Skin of body (tissue), 2 donors: Measurements from ENCODE around the gene TUBGCP3. TPM values are rescaled to one million over a fixed set of nuclear protein-coding genes. Genes with fewer than 3 reads are reported as not detected.

Experiments
- DNase-seq: peaks from one replicate; lab custom pipeline; 2025; lab: John Stamatoyannopoulos, UW
- total RNA-seq: library from RNA; depleted of rRNA; stranded (reverse); fragments of >200 nt; gene quantifications from one replicate; pipeline ENCODE4 v1.2.3, GENCODE V29; 2014

The TUBGCP3 gene
- total RNA-seq, 1 donor from 2014 or later, result 25.5 TPM

- no peak for DNase-seq
Observed at GRCh38 chr13:112453874-112454647, 133.9 kb downstream of the TUBGCP3 start.

GRCh38 chr13:112453207-112453829, 134.6 kb downstream of the TUBGCP3 start:
- no peak for DNase-seq

DNA sequence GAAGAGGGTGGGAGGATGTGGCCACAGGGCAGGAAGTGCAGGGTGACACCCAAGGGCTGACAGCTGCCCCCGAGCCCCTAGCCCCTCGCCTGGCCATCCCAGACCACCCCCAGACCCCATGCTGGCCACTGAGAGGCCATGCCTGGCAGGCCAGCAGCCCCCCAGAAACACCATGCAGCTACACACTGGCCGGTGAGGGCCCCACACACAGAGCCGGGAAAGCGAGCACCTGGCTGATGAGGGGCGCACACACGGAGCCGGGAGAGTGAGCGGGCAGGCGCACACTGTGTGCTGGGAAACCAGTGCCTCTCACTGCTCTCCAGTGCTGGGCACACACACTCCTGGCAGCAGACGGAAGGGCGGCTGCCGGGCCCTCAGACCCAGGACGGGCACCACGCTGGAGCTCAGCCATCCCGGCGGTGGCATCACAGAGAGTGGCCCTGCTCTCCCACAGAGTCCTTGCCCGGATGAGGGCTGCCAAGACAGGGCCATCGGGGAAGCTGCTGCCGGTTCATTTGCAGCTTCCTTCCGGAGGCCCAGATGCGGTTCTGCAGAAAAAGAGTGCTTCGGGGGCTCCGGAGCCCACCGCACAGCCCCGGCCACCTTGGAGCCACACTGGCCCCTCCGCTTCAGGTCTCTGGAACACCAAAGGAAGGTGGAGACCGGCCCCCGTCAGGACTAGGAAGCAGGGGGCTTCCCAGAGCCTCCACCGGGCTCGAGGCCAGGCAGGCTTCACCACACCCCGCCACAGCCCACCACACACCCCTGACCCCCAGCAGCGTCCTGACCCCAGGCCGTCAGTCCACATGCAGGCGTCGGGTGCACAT, 135.4 kb downstream of the TUBGCP3 start:
- no peak for DNase-seq

DNA sequence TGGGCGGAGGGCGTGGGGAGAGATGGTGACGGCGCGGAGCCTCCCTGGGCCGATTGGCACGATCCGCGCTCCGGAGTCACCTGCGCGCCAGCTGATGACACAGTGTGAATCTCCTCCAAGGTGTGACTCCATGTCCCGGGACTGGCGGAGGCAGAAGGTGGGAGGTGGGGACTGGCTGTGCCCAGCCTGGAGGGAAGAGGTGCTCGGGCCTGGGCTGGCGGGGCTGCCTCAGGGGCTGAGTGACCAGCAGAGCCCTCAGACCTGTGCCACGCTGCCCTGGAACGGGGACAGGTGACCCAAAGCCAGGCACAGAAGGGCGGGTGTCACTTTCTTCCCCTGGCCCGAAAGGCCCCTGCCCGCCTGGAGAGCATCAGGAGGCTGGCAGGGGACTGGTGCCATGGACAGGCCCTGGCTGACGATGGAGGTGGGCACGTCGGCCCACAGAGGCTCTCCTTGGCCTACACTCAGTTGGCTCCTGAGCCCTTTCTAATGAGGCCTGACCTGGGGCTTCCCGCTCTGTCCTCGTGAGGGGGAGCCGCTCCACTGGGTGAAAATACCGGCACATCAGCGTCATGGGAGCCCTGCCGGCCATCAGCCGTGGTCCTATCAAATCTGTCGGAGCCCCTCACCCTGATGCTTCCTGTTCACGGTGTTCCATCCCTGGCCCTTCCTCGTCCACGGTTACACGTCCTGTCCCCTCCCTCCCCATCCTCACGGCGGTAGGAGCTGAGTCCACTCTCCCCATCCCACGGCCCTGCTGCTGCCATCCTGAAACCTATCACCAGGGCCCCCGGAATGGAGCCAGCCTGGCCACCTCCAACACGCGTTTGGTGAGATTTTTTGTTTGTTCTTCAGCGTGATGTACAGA, 136.2 kb downstream of the TUBGCP3 start:
- no peak for DNase-seq

DNA sequence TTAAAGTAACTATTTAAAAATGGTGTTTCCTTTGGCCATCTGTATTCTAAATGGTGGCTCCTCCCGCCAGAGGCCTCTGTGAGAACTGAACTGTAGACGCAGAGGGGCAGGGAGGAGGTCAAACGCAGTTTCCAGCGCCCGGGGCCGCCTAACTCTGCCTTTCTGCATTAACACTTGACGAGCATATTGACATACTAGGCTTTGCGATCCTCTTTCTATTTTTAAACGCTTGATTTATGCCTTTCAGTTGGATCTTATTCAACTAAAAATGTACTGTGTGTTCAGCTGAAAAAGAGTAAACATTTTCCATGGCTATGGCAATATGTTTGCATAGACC, 137.1 kb downstream of the TUBGCP3 start:
- DNase-seq, result peak; percentile 13

DNA sequence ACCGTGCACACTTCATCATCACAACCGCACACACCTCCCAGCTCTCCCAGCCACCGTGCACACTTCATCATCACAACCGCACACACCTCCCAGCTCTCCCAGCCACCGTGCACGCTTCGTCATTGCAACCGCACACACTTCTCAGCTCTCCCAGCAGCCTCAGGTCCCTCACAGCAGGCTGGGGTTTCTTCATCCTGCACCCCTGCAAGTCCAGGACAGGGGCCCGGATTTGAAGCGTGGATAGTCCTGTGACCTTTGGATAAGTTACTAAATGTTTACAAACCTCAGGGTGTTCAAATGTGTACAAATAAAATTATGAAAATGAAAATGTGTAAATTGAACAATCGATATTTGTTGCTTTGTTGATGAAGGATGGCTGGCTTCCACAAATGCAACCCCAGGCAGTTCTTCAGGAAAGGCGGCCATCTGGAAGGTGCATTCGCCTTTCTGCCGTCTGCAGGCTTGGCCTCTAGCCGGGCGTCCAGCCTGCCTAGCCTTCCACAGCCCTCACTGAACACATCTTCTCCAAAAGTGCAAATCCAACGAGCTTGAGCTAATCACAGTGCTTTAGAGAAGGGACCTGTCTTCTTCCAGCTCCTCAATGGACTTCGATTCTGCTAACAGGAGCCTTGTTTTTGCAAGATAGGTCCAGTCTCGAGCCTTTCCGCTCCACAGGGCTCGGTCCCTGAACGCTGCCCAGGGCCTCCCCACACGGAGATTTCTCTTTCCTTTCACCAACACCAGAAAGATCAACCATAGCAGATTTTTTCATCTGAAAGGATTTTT, 137.6 kb downstream of the TUBGCP3 start:
- no peak for DNase-seq

GRCh38 chr13:112449545-112449930, 138.4 kb downstream of the TUBGCP3 start:
- no peak for DNase-seq

- DNase-seq, result no peak
Observed at GRCh38 chr13:112448621-112449544, 139.1 kb downstream of the TUBGCP3 start.

GRCh38 chr13:112447761-112448603, 140.0 kb downstream of the TUBGCP3 start:
- no peak for DNase-seq

GRCh38 chr13:112447306-112447705, 140.6 kb downstream of the TUBGCP3 start:
- DNase-seq, result no peak

DNA sequence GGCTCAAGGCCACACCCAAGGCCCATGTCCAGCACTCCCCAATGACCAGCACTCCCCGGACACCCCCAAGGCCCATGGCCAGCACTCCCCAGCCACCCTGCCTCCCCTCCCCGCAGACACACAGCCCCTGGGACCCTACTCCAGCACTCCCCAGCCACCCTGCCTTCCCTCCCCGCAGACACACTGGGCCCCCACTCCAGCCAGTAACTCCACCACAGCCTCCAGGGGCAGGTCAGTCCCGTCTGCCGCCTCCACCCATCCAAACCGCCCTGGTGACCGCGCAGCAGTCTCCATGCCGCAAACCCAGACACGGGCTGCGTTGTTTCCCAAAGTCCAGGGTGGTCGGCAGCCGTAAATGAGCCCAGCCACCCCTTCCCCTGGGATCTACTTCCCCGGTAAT, 141.1 kb downstream of the TUBGCP3 start:
- no peak for DNase-seq

- no peak for DNase-seq
Observed at GRCh38 chr13:112446347-112446861, 141.5 kb downstream of the TUBGCP3 start.

GRCh38 chr13:112445411-112446271, 142.3 kb downstream of the TUBGCP3 start:
- DNase-seq, result no peak

DNA sequence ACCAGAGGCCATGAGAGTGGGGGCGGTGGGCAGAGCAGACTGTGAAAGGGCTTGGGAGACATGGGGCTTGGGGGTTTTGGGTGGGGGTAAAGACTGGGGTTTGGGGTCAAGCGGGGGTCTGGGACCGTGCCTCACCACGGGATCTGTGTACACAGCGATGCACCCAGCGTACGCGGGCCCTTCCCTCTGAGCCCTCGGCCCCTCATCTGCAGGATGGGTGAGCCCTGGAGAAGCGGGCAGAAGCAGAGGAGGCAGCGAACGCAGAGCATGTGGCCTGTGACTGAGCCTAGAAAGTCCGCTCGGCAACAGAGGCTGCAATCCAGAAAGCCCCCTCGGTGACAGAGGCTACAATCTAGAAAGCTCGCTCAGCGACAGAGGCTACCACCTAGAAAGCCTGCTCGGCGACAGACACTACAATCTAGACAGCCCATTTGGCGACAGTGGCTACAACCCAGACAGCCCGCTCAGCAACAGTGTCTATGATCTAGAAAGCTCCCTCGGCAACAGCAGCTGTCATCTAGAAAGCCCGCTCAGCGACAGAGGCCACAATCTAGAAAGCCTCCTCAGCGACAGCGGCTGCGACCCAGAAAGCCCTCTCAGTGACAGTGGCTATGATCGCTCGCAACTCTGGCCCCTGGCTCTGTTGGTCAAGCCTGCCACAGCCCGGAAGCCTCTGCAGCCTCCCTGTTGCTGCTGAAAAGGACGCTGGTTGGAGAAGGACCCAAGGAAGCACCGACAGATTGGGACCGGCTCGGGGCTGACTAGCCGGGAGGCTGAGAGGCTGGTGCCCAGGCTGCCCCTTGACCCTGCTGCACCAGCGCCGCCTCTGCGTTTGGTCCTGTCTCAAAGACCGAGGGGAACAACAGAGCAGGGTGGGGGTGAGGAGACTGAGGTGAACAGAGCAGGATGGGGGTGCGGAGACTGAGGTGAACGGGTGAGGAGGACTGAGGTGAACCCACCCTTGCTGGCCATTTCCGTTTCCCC, 143.2 kb downstream of the TUBGCP3 start:
- no peak for DNase-seq

DNA sequence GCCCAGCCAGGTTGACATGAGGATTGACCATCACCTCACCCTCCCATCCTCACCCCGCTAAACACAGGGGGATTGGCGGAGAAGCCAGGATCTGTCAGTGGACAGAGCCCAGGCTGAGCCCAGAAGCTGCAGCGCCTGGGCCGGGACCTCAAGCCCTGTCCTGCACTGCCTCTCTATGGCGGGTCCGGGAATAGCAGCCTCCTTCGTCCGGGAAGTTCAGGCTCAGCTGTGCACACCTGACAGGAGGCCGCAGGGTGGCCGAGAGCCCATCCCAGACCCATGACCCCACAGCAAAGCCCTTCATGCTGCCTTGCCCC, 144.0 kb downstream of the TUBGCP3 start:
- no peak for DNase-seq
